GM18498 (cell line): ENCODE results near the gene F11R.
"Not testable (repeated sequence)": the region's sequence is repeated elsewhere in the genome, so short reads cannot be mapped to it uniquely, and the experiment has no call there.

Experiments
- ATAC-seq: cut with Tn5 transposase; IDR thresholded peaks from one replicate; pipeline ENCODE4 v1.9.1; 2021; ENCODE audit warnings: mild to moderate bottlenecking, moderate library complexity; ENCODE audit not compliant: unreplicated experiment

The F11R gene

DNA sequence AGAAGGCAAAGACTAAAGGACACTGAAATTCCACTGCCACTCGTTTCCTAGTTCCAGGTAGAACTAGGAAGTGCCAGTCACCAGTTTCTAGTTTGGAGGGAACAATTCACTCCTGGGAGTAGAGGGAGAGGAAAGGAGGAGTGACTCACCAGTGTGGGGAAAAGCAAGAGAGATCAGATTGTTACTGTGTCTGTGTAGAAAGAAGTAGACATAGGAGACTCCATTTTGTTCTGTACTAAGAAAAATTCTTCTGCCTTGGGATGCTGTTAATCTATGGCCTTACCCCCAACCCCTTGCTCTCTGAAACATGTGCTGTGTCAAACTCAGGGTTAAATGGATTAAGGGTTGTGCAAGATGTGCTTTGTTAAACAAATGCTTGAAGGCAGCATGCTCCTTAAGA, 4.3 kb downstream of the F11R start:
- not testable (repeated sequence) for ATAC-seq

DNA sequence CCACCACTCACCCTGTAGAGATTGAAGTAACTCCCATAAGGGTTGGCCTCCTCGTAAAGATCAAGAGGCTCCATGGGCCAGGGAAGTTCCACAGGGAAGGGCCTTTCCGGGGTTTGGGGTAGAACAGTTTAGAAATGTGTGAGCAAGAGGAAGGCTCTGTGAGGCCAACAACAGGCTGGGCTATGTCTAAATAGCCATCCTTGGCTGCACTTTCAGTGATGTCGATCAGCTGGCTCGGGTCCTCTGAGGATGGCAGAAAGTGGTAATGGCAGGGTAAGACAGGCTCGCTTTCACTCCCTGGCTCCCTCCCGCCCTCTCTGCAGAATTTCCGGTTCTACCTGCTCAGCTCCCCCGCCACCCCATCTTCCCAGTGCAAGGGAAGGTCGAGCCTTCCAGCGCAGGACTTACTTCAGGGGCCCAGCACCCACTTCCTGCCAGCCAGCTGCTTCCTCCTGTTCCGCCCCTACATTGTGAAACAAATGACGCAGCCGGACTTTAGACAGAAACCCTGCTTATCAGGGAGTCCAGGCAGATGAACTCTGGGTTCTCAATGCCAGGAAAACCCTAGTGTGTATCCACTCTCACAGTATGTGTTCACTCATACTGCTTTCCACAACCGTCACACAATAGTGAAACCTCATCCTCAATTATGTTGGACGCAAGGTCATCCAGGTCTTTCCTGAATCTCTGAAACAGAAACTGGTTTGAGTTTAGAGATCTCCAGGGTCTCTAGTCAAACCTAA, 7.3 kb downstream of the F11R start:
- peak; percentile 91 for ATAC-seq

DNA sequence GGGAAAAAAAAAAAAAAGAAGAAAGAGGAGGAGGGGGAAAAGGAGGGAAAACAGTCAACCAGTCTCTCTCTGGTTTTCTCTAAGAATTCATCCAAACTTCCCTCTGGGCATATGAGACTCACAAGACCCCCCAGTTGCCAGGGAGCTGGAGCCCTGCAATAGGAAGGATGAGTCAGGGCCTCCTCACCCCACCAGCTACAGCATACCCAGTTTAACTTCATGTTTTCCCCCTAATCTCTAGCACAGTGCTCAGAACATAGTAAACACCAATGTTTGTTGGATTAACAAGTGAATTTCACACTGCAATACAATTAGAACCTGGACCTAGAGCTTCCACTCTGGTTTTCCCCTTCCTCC, 7.8 kb downstream of the F11R start:
- ATAC-seq = no peak

DNA sequence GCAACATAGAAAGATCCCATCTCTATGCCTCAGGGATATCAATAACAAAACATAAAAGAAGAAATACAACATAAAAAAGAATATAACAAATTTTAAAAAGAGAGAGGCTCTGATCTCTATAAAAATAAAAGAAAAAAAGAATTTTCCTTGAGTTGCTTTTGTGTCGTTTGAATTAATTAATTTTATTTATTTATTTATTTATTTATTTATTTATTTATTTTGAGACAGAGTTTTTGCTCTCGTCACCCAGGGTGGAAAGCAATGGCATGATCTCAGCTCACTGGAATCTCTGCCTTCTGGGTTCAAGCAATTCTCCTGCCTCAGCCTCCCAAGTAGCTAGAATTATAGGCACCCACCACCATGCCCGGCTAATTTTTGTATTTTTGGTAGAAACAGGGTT, 8.5 kb downstream of the F11R start:
- no peak for ATAC-seq

DNA sequence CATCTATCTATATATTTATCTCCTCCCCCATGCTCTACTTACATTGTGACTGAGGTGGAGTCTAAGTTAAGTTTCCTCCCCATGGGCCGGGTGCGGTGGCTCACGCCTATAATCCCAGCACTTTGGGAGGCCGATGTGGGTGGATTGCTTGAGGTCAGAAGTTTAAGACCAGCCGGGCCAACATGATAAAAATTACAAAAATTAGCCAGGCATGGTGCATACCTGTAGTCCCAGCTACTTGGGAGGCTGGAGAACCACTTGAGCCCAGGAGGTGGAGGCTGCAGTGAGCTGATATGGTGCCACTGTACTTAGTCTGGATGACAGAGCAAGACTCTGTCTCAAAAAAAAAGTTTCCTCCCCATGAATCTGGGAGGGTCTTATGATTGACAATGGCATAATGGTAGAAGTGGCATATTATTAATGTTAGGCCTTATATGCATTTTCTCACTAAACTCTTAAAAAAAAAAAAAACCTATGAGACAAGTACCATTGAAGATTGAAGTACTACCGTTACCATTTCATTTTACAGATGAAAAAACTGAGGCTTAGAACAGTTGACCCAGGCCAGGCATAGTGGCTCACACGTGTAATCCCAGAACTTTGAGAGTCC, 11.2 kb downstream of the F11R start:
- ATAC-seq = no peak

DNA sequence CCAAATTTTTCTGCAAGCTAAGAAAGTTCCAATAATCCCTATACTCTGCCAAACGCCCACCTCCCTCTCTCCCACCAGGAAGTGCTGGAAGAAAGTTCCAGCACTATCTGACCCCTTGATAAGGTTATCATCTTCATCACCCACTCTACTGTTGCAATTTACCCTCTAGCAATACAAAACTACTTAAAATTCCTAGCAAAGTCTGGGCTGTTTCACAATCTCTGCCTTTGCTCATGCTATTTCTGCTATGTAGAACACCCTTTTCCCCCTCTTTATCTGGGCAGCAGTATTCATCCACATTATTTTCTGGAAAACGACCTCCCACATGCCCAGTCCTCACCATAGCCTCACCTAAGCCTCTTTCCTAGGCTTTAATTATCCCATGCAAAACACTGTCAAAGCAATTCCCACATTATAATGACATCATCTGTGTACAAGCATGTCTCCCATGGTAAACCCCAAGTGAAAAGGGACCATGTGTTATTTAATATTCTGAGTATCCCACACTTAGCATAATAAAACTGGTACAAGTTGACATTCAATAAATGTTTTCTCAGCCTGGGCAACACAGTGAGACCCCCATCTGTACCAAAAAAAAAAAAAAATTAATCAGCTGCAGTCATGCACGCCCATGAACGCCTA, 12.0 kb downstream of the F11R start:
- no peak for ATAC-seq

DNA sequence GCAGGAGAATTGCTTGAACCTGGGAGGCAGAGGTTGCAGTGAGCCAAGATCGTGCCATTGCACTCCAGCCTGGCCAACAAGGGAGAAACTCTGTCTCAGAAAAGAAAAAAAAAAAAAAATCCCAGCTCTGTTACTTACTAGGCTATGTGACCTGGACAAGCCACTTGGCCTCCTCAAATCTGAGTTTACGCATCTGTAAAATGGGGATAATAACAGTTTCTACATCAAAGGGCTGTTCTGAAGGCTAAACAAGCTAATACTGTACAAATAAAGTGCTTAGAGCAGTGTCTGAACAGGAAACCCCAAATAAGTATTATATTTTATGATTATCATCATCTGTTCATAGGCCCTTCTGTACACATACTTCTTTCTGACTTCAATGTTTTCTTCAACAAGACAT, 13.6 kb downstream of the F11R start:
- no peak for ATAC-seq

DNA sequence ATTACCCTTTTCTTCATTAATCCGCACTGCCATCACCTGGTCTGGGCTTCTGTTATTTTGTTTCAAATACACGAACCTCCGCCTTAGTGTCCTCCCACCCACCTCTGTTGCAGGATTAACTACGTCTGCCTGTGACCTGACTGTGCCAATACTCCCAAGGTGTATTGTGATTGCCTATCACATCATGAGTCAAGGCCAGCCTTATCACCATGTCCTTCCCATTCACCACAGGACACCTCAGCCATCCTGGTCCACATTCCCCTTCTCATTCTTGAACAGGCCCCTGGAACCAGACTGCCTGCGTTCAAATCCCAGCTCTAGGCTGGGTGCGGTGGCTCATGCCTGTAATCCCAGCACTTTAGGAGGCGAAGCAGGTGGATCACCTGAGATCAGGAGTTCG, 14.4 kb downstream of the F11R start:
- no peak for ATAC-seq

DNA sequence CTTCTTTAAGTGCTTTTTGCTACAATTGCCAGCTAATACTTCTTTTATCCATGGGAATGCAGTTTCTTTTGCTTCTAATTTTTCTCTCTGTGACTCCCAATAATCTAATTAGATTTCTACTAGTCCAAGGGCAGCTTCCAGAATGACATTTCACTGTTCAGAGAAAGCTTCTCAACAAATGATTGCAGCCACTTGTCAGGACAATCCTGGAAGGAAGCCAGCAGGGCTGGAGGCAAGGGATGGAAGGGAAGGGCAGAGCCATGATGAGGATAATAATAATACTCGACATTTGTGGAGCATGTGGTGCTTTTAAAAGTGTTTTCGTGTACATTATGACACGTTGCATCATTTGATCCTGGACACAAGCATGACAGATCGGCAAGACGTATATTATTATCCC, 19.4 kb downstream of the F11R start:
- ATAC-seq = no peak

DNA sequence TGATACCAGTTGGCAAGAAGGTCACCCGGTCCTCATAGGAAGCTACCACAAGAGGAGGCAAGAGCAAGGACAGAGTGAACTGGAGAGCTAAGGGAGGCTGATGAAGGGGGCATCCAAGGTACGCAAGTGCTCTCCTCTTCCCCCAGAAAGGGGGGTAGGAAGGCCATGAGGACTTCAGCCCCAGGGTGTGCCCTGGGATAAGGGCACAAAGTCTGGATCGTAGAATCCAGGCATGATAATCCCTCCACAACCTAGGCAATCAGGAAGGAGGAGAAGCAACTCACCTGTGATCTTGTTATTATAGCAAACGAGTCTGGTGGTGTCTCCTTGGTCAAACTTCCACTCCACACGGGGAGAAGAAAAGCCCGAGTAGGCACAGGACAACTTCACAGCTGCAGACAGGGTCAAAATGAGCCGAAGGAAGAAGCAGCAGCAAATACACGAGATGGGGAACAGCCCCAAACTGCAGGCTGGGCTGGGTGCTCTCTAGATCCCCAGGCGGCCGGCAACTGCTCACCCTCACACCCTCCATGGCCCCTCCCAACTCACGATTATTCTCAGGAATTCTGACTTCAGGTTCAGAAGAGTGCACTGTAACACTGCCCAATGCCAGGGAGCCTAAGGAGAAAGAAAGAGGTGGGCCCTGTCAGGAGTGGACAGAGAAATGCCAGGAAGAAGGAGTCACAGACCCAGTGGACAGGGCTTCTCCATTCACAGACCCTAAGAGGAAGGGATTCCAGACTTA, 20.0 kb downstream of the F11R start:
- no peak for ATAC-seq

DNA sequence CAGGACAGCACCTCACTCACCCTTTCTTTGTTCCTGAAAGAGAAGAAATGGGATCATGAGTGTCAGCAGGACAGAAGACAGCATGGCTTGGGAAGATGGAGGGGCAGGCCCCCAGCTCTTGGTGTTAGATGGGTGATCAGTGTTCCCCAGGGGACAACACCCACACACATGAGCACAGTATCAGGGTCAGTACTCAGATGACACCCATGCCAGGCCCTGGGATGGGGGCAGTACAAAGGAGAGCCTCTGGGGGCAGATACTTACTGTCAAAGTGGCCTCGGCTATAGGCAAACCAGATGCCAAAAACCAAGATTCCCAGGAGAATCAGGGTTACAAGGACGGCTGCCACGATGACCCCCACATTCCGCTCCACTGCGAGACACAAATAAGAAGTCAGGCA, 21.6 kb downstream of the F11R start:
- no peak for ATAC-seq

DNA sequence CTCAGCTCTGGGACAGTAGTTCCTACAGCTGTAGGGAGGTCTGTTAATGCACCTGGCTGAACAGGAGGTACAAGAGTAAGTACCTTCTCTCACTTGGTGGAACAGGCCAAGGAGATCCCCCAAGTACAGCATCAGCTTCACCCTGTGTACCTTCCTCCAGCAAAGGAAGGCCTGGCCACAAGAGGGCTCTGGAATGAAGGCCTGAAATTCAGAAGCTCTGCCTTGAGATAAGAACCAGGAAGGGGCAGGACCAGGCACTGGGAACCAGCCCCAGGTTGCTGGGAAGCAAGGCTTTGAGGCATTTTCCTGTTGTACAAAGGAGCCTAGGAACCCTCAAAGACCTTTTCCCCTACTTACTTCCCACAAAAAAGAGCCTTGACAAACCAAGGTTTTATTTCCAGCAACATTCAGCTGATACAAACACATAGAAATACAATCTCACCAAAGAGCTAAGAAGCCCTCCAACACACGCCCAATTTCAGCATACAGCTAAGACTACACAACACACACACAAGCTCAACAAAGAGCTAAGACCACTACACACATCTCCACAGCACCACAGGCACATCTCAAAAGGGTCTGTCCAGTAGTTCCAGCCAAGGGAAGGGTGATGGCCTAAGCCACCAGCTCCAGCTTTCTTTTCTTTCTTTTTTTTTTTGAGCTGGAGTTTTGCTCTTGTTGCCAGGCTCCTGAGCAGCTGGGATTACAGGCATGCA, 23.5 kb downstream of the F11R start:
- ATAC-seq = peak; percentile 54

DNA sequence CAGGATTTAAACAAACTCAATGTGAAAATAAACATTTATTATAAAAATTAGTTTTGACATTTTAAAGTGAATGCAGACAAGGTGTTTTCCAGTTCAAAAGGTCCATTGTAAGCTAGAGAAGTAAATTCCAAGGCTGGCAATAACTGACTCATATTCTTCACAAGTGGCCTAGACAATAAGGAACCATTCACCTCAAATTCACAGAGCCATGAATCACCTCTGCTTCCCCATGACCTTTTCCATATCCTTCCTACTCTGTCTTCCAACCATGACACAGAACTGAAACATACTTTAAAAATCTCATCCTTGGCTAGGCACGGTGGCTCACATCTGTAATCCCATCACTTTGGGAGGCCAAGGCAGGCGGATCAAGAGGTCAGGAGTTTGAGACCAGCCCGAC, 24.8 kb downstream of the F11R start:
- no peak for ATAC-seq

DNA sequence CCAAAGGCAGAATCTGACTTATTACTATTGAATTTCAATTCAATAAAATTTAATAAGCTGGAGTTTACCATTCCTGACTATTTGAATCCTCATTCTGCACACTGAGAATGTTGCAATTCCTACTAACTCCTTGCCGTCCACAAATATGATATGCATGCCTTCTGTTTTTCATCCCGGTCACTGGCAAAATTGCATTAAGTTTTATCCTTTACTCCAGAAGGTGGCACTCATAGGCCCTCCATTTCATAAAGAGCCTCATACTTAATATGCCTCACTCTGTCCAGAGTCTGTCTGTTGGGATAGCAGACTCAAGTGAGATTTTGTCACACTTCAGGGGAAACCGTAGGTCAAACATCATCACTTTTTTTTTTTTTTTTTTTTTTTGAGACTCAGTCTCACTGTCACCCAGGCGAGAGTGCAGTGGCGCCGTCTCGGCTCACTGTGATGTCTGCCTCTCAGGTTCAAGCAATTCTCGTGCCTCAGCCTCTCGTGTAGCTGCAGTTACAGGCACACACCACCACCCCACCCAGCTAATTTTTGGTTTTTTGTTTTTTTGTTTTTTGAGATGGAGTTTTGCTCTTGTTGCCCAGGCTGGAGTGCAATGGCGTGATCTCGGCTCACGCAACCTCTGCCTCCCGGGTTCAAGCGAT, 27.3 kb downstream of the F11R start:
- ATAC-seq = no peak

DNA sequence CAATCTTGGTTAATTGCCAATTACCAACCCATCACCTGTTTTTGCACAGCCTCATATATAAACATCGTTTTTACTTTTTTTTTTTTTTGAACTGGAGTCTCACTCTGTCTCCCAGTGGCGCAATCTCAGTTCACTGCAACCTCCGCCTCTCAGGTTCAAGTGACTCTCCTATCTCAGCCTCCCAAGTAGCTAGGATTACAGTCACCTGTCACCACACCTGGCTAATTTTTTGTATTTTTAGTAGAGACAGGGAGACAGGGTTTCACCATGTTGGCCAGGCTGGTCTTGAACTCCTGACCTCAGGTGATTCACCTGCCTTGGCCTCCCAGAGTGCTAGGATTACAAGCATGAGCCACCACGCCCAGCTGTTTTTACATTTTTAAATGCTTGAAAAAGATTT, 28.9 kb downstream of the F11R start:
- not testable (repeated sequence) for ATAC-seq

DNA sequence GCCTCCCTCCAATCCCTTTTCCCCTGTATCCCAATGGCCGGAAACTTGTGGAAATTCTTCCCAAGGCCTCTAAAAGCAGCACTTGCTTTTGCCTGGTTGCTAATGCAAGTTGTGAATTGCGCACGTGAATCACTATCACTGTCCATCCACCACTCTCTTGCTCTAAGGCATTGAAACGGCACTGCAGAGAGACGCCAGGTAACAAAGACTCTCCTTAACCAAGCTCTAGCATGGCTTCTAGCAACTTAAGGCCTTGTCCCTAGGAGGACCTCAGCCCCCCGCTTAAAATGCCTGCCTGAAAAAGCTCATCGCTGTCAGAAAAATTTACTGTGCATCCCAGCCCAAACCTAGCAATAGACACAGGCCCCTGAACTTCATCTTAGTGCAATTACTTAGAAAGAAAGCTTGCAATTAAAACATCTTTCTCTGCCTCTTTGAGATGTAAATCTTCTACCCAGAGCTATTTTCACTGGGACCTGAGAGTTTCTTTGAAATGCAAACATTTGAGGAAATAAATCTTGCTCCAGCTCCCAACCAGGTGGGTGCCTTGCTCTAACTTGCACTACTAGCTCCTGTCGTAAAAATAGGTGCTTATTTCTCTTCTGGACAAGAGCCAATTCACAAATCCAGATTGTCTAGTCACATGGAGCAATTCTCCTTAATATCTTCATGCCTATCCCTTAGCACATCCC, 33.4 kb downstream of the F11R start:
- ATAC-seq = no peak

DNA sequence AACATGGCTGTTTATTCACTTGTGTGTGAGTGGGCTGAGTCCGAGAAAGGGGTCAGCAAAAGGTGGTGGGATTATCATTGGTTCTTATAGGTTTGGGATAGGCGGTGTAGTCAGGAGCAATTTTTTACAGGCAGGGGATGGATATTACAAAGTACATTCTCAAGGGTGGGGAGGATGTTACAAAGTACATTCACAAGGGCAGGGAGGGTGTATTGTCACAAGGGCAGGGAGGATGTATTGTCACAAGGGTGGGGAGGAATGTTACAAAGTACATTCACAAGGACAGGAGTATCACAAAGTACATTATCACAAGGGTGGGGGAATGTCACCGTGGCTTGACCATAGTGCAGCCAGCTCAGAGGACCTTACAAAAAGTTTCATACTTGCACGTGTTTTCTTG, 35.2 kb downstream of the F11R start:
- ATAC-seq = no peak

DNA sequence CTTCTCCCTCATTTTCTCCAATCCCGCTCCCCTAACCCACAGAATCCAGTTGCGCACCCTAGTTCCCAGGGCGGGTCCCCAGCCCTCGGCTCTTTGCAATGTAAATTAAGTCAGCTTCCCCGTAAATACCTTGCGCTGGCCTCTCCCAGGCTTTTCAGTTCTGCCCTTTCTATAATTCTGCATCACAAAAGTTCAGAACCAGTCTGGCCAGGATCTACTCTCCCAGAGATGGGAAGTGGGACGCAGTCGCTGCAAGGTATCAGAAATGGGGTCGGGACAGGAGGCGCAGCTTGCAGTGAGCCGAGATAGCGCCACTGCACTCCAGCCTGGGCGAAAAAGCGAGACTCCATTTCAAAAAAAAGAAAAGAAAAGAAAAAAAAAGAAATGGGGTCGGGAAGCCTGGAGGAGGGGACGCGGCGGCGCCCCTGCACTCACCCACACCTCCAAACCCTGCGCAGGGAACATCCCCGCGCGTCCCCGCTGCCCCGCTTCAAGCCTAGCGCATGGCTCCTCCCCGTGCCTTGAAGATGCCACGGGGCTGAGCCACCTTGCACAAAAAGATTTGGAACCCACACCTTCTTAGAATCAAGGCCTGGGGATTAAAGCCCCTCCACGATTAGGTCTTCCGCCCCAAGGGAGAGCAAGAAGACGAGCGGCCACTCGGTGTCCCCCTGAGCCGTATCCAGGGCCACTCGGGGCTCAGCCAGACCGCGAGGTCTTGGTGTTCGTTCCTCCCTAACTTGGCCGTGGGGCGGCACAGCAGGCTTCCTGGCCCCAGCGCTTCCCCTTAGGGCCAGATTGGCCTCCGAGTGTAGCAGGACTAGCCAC, 39.2 kb downstream of the F11R start:
- no peak for ATAC-seq

DNA sequence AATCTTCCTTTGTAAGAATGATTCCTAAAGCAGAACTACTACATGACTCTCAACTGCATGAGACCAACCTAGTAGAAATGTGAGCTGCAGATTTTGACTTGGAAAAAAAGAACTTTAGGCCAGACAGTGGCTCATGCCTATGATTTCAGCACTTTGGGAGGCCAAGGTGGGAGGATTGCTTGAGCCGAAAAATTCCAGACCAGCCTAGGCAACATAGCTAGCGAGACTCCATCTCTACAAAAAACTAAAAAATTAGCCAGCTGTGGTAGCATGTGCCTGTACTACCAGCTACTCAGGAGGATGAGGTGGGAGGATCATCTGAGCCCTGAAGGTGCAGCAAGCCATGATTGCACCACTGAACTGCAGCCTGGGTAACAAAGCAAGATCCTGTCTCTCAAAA, 41.7 kb downstream of the F11R start:
- ATAC-seq = no peak
